Endodermal cell (in vitro differentiated cells): Measurements from ENCODE around the gene ATG4D. TPM values are rescaled to one million over a fixed set of nuclear protein-coding genes. Genes with fewer than 3 reads are reported as not detected.

Experiments used
- DNase-seq: peaks from one replicate; pipeline ENCODE4 v3.0.0-alpha.2; 2017
- H3K27ac ChIP-seq: 2 replicates; pipeline ENCODE4 v1.5.1; 2013; ENCODE audit warnings: mild to moderate bottlenecking, low read depth, low read length, moderate library complexity
- H3K27me3 ChIP-seq: 2 replicates; pipeline ENCODE4 v1.6.1; 2013; ENCODE audit warnings: mild to moderate bottlenecking, low read length, moderate library complexity; ENCODE audit not compliant: insufficient read depth, control insufficient read depth, poor library complexity, severe bottlenecking
- H3K36me3 ChIP-seq: 2 replicates; pipeline ENCODE4 v1.7.0; 2013; ENCODE audit warnings: mild to moderate bottlenecking, low read length, moderate library complexity; ENCODE audit not compliant: control insufficient read depth, insufficient read depth
- H3K4me1 ChIP-seq: one replicate; pipeline ENCODE4 v1.7.0; 2013; ENCODE audit warnings: low read length; ENCODE audit not compliant: control insufficient read depth, insufficient read depth
- H3K4me3 ChIP-seq: 2 replicates; pipeline ENCODE4 v1.5.1; 2013; ENCODE audit warnings: mild to moderate bottlenecking, low read length, moderate library complexity
- H3K9ac ChIP-seq: 2 replicates; pipeline ENCODE4 v1.6.1; 2013; ENCODE audit warnings: mild to moderate bottlenecking, low read length, moderate library complexity; ENCODE audit not compliant: poor library complexity, severe bottlenecking; ENCODE audit errors: extremely low read depth
- H3K9me3 ChIP-seq: 2 replicates; pipeline ENCODE4 v1.6.1; 2013; ENCODE audit warnings: mild to moderate bottlenecking, low read length, moderate library complexity; ENCODE audit not compliant: control insufficient read depth
- H3K27ac Mint-ChIP-seq: 2 replicates; pipeline ENCODE4 v1.8.0; 2020; ENCODE audit warnings: mixed read lengths
- H3K27me3 Mint-ChIP-seq: 2 replicates; pipeline ENCODE4 v1.8.0; 2021; ENCODE audit warnings: mild to moderate bottlenecking, mixed read lengths; ENCODE audit not compliant: insufficient read depth
- H3K36me3 Mint-ChIP-seq: 2 replicates; pipeline ENCODE4 v1.8.0; 2020; ENCODE audit warnings: low read depth, mixed read lengths
- H3K4me1 Mint-ChIP-seq: 2 replicates; pipeline ENCODE4 v1.8.0; 2020; ENCODE audit warnings: mixed read lengths
- H3K4me3 Mint-ChIP-seq: 2 replicates; pipeline ENCODE4 v1.8.0; 2020; ENCODE audit warnings: mild to moderate bottlenecking, moderate library complexity, mixed read lengths
- H3K9me3 Mint-ChIP-seq: 2 replicates; pipeline ENCODE4 v1.8.0; 2020; ENCODE audit warnings: mild to moderate bottlenecking, mixed read lengths
- CTCF ChIP-seq: fragments of 200-600 bp; sonication (generic); conservative IDR thresholded peaks from 2 replicates; pipeline ENCODE4 v1.5.0; 2021; ENCODE audit warnings: antibody characterized with exemption, mild to moderate bottlenecking
- WGBS, 2 experiments: methylation state at CpG; one replicate each; pipeline versions ENCODE4 v1.1.5 to v1.1.7; 2013; ENCODE audit warnings: missing lambda C conversion rate in 2 of 2, mixed read lengths in 1 of 2; ENCODE audit not compliant: insufficient coverage in 1 of 2, insufficient read length in 1 of 2; 5-methylcytosine and 5-hydroxymethylcytosine counted together
- microRNA-seq: library from miRNA; unstranded; fragments of <30 nt; microRNA quantifications from one replicate; pipeline ENCODE4 v1.2.0, GENCODE V29; 2020; ENCODE audit warnings: borderline microRNAs expressed
- total RNA-seq, 2 donors: library from RNA; stranded (reverse); fragmentation: NEBNext Ultra II Directional in 1 of 2; extraction: Animal tissue kit (Norgen Biotek cat#: 25700) in 1 of 2; gene quantifications; 2 replicates in 1 of 2; 3 replicates in 1 of 2; pipeline ENCODE4 v1.2.1, GENCODE V29; 2021

ATG4D gene
- total RNA-seq, 2 donors from 2014 or later: 37.9 to 44.8 TPM

- TF ChIP-seq CTCF: no peak
- Histone ChIP-seq H3K27me3 (no peaks in the 10 kb centered on the region), H3K9me3 (no peaks in the 10 kb centered on the region), H3K4me1 (peaks cover 14% of the 10 kb centered on the region), H3K36me3 (no peaks in the 10 kb centered on the region), H3K27ac (peak overlapping the region; percentile 92), H3K9ac (peak overlapping the region; percentile 92), H3K4me3 (peak overlapping the region; percentile 91)
- H3K36me3 Mint-ChIP-seq: no peaks in the 10 kb centered on the region
- H3K27me3 Mint-ChIP-seq: peaks cover 10% of the 10 kb centered on the region
- no peaks in the 10 kb centered on the region for H3K9me3 Mint-ChIP-seq
- 0 to 1% methylated on average over 5 to 74 of the region's 76 CpGs for WGBS, 2 experiments
- DNase-seq: peak; percentile 93
- H3K4me3 Mint-ChIP-seq: peak overlapping the region; percentile 73
- peaks cover 14% of the 10 kb centered on the region for H3K4me1 Mint-ChIP-seq
- H3K27ac Mint-ChIP-seq: peak overlapping the region; percentile 86
Observed at GRCh38 chr19:10602330-10603083, 58.8 kb downstream of the ATG4D start.

Small RNA genes within 50 kb of the gene (microRNA-seq; reads per million reads assigned to microRNA genes)
- gene MIR1238: not detected

Other genes starting within 250 kb of the ATG4D start
- gene ZGLP1, start 234.1 kb upstream of the ATG4D start, total RNA-seq: 1 to 10 TPM; 4.5 to 7.8 TPM
- 10 to 100 TPM; 23.2 to 25.9 TPM for gene FDX2, start 227.9 kb upstream of the ATG4D start, total RNA-seq
- 10 to 100 TPM; 53.1 to 64.7 TPM for gene RAVER1, start 210.4 kb upstream of the ATG4D start, total RNA-seq
- 10 to 100 TPM in 1 of 2 donors, 1 to 10 TPM in 1; 2.7 to 13.7 TPM for gene ICAM3, start 204.3 kb upstream of the ATG4D start, total RNA-seq
- 10 to 100 TPM; 63.5 to 65.8 TPM for gene TYK2, start 163.3 kb upstream of the ATG4D start, total RNA-seq
- gene CDC37, start 140.4 kb upstream of the ATG4D start, total RNA-seq: 100 to 1,000 TPM; 148 to 172 TPM
- 1 to 10 TPM; 1.7 to 2.6 TPM for gene PDE4A, start 123.4 kb upstream of the ATG4D start, total RNA-seq
- gene KEAP1, start 40.5 kb upstream of the ATG4D start, total RNA-seq: 10 to 100 TPM; 53.3 to 59.5 TPM
- gene S1PR5, start 26.5 kb upstream of the ATG4D start, total RNA-seq: 1 to 10 TPM; 1.2 to 5.1 TPM
- gene KRI1, start 22.1 kb downstream of the ATG4D start, total RNA-seq: 10 to 100 TPM; 45.2 to 47.7 TPM
- gene CDKN2D, start 25.1 kb downstream of the ATG4D start, total RNA-seq: 1 to 10 TPM; 3.5 to 4.6 TPM
- gene AP1M2, start 43.4 kb downstream of the ATG4D start, total RNA-seq: 100 to 1,000 TPM; 132 to 146 TPM
- 100 to 1,000 TPM; 106 to 240 TPM for gene SLC44A2, start 81.6 kb downstream of the ATG4D start, total RNA-seq
- gene ILF3, start 110.4 kb downstream of the ATG4D start, total RNA-seq: 100 to 1,000 TPM; 625 to 629 TPM
- 10 to 100 TPM; 36.8 to 40.0 TPM for gene QTRT1, start 157.5 kb downstream of the ATG4D start, total RNA-seq
- gene DNM2, start 174.2 kb downstream of the ATG4D start, total RNA-seq: 100 to 1,000 TPM; 118 to 136 TPM